Right kidney (tissue), 1 donor: ENCODE results near the gene SGTA.
"Not testable (repeated sequence)": the region's sequence is repeated elsewhere in the genome, so short reads cannot be mapped to it uniquely, and the experiment has no call there.

Experiments used
- DNase-seq: peaks from one replicate; pipeline ENCODE4 v3.0.0-alpha.2; 2016

Gene SGTA

GRCh38 chr19:2713170-2713569 lies 69.9 kb downstream of the SGTA start:
- DNase-seq = not testable (repeated sequence)

GRCh38 chr19:2711875-2712205 lies 71.2 kb downstream of the SGTA start:
- no peak for DNase-seq

GRCh38 chr19:2711172-2711874 lies 71.8 kb downstream of the SGTA start:
- no peak for DNase-seq

DNA sequence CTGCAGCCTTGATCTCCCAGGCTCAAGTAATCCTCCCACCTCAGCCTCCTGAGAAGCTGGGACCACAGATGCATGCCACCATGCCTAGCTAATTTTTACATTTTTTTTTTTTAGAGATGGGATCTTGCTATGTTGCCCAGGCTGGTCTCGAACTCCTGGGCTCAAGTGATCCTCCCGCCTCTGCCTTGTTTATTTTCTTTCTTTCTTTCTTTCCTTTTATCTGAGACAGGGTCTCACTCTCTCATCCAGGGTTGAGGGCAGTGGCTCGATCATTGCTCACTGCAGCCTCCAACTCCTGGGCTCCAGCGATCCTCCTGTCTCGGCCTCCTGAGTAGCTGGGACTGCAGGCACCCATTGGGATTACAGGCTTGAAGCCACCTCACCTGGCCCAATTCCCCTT lies 76.8 kb downstream of the SGTA start:
- no peak for DNase-seq
